ENCODE measurements around the gene JAG1.

GRCh38 chr20:10654250-10654610, 19.6 kb downstream of the JAG1 start:
- TF ChIP-seq CTCF (IDR thresholded peaks at IDR 0.05; ENCODE audit: low read depth, low read length): no peak
- no peak for TF ChIP-seq EZH2phosphoT487 (IDR thresholded peaks at IDR 0.05; ENCODE audit: low read depth)
